ENCODE measurements around the gene PXK.

The PXK gene

DNA sequence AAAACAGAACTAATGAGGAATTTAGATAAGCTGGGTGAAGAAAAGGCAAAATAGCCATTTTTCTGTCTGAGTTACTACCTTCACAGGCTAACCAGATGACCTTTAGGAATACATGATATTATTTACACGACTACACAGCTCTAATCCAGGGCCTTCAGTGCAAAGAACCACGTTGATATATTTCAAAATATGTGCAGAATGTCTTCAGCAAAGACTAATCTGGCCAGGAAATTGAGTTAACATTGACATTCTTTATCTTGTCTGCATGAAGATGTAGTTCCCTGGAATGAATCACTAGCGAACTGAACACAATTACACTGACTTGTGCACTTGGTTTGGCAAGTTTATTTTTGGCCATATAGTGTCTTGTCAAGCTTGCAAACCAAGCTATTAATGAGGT is 59.5 kb downstream of the PXK start:
- ChIA-PET POLR2A (no interaction called here), CTCF (interaction anchor here (0.8 to 2.5 kb wide), 8 partner anchors 8 to 214 kb away, joined by 3 to 9 read pairs (median 3); partner anchors contain the start of genes HTD2 and RPP14)
- no peak for DNase-seq (ENCODE audit: low read depth, low spot score)
- TF ChIP-seq, protein P1, sequence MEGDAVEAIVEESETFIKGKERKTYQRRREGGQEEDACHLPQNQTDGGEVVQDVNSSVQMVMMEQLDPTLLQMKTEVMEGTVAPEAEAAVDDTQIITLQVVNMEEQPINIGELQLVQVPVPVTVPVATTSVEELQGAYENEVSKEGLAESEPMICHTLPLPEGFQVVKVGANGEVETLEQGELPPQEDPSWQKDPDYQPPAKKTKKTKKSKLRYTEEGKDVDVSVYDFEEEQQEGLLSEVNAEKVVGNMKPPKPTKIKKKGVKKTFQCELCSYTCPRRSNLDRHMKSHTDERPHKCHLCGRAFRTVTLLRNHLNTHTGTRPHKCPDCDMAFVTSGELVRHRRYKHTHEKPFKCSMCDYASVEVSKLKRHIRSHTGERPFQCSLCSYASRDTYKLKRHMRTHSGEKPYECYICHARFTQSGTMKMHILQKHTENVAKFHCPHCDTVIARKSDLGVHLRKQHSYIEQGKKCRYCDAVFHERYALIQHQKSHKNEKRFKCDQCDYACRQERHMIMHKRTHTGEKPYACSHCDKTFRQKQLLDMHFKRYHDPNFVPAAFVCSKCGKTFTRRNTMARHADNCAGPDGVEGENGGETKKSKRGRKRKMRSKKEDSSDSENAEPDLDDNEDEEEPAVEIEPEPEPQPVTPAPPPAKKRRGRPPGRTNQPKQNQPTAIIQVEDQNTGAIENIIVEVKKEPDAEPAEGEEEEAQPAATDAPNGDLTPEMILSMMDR (IDR thresholded peaks at IDR 0.05; ENCODE audit: insufficient read depth, low read length, missing control alignments) = no peak
- H3K4me3 ChIP-seq (ENCODE audit: low read depth, low read length) = no peak overlapping the region

DNA sequence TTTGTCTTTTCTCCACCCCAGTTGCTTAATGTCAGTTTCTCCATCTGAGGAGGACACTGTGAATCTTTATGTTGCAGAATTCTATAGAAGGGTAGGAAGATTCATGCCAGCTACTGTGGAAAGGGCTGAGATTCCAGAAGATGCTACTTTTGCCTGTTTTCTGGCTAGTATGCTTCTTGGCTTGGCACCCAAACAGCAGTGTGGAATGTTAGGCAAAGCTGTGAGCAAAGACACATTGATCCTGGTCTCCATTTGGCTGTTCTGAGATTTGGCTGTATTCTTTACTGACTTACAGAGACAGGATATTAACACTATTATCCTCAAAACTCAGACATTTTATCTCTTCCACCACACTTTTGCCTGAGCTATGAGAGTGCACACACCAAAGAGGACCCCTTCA is 61.6 kb downstream of the PXK start:
- TF ChIP-seq, protein P1 (IDR thresholded peaks at IDR 0.05; ENCODE audit: insufficient read depth, low read length, missing control alignments) = no peak
- CTCF ChIA-PET = interaction anchor here (0.6 to 3.9 kb wide), 10 partner anchors 11 to 94 kb away, joined by 3 to 25 read pairs (median 4); partner anchors contain the start of genes HTD2 and RPP14
- H3K4me3 ChIP-seq (ENCODE audit: low read depth, low read length) = no peak overlapping the region
- no peak for DNase-seq (ENCODE audit: low read depth, low spot score)
- POLR2A ChIA-PET = no interaction called here

DNA sequence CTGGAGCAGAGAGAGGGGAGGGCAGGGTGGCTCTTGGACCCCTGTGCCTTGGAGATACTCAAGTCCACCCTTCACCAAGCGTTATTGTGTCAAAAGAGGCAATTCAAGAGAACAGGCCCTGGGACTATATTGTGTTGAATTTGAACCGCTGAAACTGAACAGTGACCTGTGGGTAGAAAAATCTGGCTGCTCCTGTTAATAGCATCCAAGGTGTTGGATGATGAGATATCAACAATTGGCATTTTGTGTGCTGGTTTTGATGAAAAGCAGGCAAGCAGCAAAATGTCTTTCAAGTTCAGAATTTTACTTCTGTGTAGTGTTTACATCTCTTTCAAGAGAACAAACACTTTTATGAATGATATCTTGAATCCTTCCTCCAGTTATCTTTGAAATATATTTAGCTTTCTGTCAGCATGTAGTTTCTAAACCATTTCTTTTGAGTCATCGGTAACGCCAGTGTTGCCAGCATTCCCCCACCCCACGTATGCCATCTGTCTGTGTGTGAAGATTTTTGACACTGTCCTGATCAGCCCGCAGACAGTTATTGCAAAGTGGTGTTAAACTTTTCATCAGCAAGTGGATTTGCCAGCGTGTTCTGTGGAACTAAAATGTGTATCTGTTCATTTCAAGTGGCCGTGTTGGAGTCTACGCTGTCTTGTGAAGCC is 66.1 kb downstream of the PXK start:
- TF ChIP-seq, protein P1 (IDR thresholded peaks at IDR 0.05; ENCODE audit: insufficient read depth, low read length, missing control alignments) = no peak
- no peak for DNase-seq (ENCODE audit: low read depth, low spot score)
- H3K4me3 ChIP-seq (ENCODE audit: low read depth, low read length) = no peak overlapping the region
- ChIA-PET POLR2A (no interaction called here), CTCF (interaction anchor here (1.3 kb wide), 1 partner anchor 78 kb away, joined by 4 read pairs; no protein-coding TSS in a partner anchor)

DNA sequence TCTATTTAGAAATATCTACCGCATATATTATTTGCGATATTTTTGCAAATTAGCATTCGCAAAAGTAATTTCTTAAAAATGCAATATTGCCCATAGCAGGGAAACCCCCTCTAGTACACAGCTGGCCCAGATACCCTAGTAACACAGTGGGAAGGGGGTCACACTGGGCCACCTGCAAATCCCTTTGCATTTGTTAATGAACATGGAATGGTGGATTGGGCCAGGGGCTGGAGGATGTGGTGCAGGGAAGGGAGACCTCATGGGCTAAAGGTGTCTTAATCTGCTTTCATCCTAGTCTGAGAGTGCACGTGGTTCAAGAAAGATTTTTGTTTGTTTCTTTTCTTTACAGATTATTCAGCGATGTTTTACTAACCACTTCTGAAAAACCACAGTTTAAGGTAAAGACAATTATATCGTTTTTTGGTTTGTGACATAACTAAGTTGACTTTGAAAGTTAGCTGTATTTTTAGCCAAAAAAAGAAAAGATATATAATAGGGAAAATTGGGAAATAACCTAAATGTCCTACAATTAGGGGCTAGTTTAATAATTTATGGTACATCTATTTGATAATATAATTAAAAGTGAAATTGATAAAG is 70.9 kb downstream of the PXK start:
- POLR2A ChIA-PET = interaction anchor here (1.4 kb wide), 1 partner anchor 20 kb away, joined by 3 read pairs; no protein-coding TSS in a partner anchor
- DNase-seq (ENCODE audit: low read depth, low spot score) = no peak
- H3K4me3 ChIP-seq (ENCODE audit: low read depth, low read length) = no peak overlapping the region
- CTCF ChIA-PET = interaction anchor here (1.1 to 4.4 kb wide), 10 partner anchors 9 to 226 kb away, joined by 3 to 26 read pairs (median 4); partner anchors contain the start of genes HTD2, PXK and RPP14
- TF ChIP-seq, protein P1 (IDR thresholded peaks at IDR 0.05; ENCODE audit: insufficient read depth, low read length, missing control alignments) = no peak

DNA sequence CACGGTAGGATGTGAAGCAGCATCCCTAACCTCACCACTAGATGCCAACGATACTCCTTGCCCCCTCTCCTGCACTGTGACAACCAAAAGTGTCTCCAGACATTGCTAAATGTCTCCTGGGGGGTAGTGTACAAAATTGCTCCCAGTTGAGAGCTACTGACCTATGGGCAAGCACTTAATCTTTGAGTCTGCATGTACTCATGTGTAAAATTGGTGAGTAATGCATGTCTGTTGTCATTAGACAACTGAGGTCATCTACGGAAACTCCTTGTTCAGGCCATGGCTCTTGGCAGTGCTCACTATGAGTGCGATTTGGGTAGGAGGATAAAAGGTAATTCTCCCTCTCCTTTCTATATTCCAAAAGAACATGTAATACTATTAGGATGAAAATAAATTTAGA is 71.7 kb downstream of the PXK start:
- POLR2A ChIA-PET = interaction anchor here (1.4 kb wide), 1 partner anchor 20 kb away, joined by 3 read pairs; no protein-coding TSS in a partner anchor
- CTCF ChIA-PET = interaction anchor here (1.1 to 4.4 kb wide), 15 partner anchors 8 to 227 kb away, joined by 3 to 26 read pairs (median 4); partner anchors contain the start of genes HTD2, PXK and RPP14
- TF ChIP-seq, protein P1 (IDR thresholded peaks at IDR 0.05; ENCODE audit: insufficient read depth, low read length, missing control alignments) = no peak
- no peak for DNase-seq (ENCODE audit: low read depth, low spot score)
- H3K4me3 ChIP-seq (ENCODE audit: low read depth, low read length) = no peak overlapping the region

DNA sequence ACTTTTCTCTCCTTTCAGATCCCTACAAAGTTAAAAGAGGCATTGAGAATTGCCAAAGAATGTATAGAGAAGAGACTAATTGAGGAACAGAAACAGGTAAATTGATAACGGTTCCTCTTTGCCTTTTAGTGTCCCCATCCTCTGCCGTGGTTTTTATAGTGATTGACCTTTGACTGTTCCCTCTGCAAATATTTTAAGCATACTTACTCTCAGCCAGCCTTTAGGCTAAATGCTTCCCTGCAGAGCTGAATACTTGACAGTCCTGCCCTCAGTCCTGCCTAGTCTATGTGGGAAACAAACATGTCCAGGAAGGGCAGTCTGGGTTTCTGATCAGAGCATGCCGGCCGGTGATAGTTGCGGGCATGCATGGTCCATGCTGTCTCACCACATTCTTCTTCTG is 76.2 kb downstream of the PXK start:
- no peak for DNase-seq (ENCODE audit: low read depth, low spot score)
- TF ChIP-seq, protein P1 (IDR thresholded peaks at IDR 0.05; ENCODE audit: insufficient read depth, low read length, missing control alignments) = no peak
- no peak overlapping the region for H3K4me3 ChIP-seq (ENCODE audit: low read depth, low read length)
- ChIA-PET POLR2A (no interaction called here), CTCF (interaction anchor here (0.8 to 8.9 kb wide), 7 partner anchors 14 to 102 kb away, joined by 3 to 70 read pairs (median 4); partner anchors contain the start of genes HTD2 and RPP14)
